ENCODE measurements around the gene STARD8.

Gene STARD8

GRCh38 chrX:68757331-68757730 lies 109.9 kb downstream of the STARD8 start:
- no peak for DNase-seq

GRCh38 chrX:68757731-68758130 lies 110.3 kb downstream of the STARD8 start:
- DNase-seq = no peak

- no peak for DNase-seq
Measured at GRCh38 chrX:68758671-68759070, 111.2 kb downstream of the STARD8 start.

- DNase-seq = no peak
Measured at GRCh38 chrX:68761086-68761485, 113.6 kb downstream of the STARD8 start.

- DNase-seq = no peak
Measured at GRCh38 chrX:68762766-68763165, 115.3 kb downstream of the STARD8 start.

- no peak for DNase-seq
Measured at GRCh38 chrX:68763481-68763880, 116.0 kb downstream of the STARD8 start.
